EL (cell line): ENCODE data around the gene PGBD1.
A peak's percentile ranks its signal among the peaks of the same experiment; 100 is the strongest.

Experiments
- DNase-seq: peaks from one replicate; pipeline ENCODE4 v3.0.0-alpha.2; 2016

Gene PGBD1

DNA sequence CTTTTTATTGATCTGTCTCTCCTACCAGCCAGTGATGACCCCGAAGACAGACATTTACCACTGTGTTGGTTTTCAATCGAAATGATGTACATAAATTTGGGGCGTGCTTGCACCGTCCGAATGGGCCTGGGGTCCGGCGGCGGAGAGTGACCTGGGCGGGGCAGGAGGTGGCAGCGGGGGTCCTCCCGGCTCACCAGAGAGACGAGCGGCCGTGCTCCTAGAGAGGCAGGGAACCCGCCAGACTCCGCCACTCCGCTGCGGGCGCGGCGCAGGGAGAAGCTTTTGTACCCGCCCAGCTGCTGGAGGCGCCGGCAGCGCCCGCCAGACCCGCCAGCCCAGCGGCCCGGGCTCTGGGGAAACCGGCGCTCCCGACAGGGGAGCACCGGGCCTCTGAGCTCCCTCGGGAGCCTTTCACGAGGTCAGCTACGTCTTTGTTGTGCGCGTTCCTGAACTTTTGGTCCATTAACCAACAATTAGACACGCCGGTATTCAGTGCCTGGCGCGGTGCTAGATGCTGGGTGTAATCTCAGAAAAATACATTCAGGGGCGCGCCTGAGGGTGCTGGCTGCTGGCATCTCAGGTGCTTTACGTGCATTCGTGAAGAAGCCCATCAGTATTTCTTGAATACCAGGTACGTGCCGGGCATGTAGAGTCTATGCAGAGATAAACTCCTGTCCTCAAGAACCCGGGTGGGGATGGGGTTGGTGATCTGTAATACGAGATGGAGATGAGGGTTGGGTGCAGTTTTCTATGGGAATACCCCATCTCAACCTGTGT, at the start of gene PGBD1:
Gene PGBD1, plus strand, starts transcription at position 285 of the 777 bp plus-strand sequence. CDS start 2,242 bp downstream, outside the sequence.
- peak; percentile 75 for DNase-seq

- no peak for DNase-seq
Measured at GRCh38 chr6:28232785-28233184, 48.6 kb upstream of the PGBD1 start.

DNA sequence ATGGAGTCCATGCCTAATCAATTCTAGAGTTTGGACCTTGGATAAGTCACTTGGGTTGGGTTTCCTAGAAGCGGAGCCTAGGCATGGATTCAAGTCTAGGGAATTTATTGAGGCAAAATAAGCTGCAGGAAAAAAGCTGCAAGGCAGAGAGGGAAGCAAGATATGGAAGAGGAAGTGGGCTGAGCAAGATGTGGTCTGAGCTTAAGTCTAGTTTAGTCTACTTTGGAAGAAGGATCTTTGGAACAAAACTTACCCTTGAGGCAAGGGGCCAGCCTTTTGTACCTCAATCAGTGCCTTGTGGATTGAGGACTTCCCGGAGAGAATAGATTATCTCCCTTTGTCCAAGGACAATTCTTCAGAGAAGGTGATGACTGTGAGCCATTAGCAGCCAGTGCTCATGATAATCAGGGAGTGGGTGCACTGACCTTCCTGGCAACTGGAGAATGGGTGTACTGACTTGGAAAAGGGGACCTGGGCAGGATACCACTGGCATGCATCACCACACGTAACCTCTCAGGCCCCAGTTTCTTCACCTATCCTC, 45.4 kb upstream of the PGBD1 start:
- no peak for DNase-seq

DNA sequence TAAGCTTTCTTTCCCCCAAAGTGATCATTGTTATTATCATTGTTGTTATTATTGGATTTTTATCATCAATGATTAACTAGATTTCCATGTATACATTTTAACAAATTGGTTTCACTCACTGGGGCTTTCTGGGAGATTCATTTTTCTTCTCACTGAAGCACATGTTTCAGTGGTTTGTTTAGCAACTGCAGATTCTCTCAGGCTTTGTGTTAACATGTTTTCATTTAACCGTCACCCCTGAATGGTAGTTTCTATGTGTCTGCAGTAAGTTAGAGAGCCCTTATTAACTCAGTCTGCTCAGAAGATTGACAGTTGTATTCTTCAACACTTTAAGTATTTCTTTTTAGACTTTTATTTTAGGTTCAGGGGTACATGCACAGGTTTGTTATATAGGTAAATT, 41.7 kb upstream of the PGBD1 start:
- DNase-seq, result no peak

DNA sequence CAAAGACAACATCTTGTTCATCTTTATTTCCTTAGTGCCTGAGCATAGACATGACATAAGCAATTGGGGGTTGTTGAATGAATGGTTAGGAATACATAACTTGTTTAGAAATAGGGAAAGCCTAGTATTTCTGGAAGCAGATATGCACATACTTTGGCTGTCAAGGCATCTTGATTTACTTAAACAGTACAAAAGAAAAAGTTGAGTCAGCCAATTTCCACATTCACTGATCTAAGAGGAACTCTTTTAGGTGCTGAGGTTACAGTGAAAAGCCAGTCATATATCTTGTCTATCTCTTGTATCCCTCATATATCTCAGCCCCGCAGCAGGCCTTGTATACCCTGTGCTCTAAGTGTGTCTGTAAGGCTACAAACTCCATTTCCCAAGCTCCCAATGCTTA, 40.9 kb upstream of the PGBD1 start:
- DNase-seq, result no peak

DNA sequence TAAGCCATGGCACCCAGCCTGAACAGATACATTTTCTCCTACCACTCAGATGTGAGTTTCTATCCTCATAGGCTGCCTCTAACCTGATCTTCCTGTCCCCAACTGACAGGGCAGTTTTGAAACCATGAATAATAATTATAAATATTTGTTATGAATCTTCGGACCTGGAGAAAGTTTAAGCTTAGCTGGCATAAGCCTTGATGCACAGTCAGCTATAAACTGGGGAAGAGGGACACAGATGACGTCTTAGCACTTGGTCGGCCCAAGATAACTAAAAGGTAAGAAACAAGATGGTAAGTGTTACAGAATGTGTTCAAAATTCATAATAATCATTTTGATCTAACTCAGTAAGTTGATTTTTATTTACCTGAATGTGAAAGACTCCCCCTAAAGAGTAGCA, 37.4 kb upstream of the PGBD1 start:
- DNase-seq, result no peak

- DNase-seq, result no peak
Measured at GRCh38 chr6:28245206-28245941, 36.0 kb upstream of the PGBD1 start.

- no peak for DNase-seq
Measured at GRCh38 chr6:28248916-28249315, 32.5 kb upstream of the PGBD1 start.

DNA sequence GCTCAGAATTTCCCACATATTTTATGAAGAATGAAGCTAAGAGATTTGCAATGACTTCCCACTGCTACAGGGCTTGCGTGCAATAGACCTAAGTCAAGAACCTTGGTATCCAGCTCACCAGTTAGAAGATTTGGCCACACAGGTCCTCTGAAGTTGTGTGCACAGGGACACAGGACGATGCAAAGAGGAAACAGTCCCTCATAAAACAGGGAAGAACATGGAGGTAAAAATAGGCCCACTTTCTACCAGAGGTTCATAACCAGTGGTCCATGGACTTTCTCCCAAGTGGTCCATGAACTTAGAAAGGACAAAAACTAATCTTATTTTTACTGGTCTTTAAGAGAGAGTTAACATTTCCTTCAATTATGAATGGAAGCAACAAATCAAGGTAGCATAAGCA, 30.6 kb upstream of the PGBD1 start:
- no peak for DNase-seq

DNA sequence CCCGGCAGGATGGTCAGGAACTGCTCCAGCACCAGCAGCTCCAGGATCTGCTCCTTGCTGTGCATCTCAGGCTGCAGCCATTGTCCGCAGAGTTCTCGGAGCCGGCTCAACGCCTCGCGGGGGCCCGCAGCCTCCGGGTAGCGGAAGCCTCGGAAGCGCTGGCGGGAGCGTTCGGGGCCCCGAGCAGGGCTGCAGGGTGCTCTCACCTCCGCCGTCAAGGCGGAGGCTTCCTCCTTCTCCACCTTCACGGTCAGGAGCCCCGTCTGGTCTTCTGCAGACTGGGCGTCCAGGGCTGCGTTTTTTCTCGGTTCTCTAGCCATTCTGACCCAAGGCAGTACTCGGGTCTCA, 29.7 kb upstream of the PGBD1 start:
- peak; percentile 12 for DNase-seq

DNA sequence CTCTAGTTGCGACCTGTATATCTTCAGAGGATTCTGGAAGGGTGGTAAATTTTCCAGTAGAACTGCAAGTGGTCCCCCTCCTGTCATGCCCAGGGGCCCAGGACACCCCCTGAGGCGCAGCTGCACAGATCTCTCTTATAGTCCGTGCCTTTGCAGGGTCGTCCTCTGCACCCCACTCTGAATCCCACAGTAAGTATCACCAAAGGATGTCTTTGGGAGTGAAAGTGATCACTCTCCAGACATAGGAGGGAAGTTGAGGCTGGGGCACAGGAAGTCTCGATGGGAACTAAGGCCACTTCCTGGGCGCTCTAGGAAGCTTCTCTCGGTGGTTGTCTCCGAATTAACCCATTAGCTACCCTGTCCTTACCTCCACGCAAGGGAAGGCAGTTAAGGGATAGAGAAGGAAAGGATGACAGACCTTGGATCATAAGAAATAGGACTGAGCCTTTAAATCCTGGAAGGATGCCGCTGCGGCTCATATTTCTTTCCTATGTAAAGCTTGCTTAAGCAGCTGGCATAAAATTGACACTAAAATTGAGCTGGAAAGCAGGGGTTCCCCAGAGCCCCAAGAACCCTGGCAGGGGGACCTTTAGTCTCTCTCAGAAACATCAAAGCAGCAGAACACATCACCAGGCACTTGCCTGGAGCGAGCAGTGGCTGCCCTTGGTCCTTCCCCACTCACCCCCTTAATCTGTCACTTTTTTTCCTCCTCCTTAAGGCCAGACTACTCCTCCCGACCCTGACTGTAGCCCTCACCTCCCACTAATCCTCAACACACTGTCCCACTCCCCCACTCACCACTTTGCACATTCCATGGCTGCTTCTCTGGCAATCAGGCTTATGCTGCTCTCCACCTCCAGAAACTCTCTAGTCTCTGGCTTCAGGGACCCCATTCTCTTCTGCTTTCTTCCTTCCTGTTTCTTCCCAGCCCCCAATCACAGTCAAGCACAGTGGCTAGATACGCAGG, 29.1 kb upstream of the PGBD1 start, which contains the start of gene ZKSCAN4:
Gene ZKSCAN4, minus strand, starts transcription at position 261 of the 967 bp plus-strand sequence. CDS start 289 bp downstream, outside the sequence.
- peak; percentile 89 for DNase-seq

- no peak for DNase-seq
Measured at GRCh38 chr6:28254121-28254519, 27.3 kb upstream of the PGBD1 start.

DNA sequence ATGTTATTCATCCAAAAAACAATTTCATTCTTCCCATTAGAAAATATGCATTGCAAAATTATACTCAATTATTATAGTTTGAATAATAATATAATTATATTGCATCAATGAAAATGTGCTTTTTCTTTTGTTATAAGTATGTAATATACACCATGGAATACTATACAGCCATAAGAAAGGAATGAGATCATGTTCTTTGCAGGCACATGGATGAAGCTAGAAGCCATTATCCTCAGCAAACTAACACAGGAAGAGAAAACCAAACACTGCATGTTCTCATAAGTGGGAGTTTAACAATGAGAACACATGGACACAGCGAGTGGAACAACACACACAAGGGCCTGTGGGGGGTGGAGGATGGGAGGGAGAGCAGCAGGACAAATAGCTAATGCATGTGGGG, 24.3 kb upstream of the PGBD1 start:
- DNase-seq, result no peak

DNA sequence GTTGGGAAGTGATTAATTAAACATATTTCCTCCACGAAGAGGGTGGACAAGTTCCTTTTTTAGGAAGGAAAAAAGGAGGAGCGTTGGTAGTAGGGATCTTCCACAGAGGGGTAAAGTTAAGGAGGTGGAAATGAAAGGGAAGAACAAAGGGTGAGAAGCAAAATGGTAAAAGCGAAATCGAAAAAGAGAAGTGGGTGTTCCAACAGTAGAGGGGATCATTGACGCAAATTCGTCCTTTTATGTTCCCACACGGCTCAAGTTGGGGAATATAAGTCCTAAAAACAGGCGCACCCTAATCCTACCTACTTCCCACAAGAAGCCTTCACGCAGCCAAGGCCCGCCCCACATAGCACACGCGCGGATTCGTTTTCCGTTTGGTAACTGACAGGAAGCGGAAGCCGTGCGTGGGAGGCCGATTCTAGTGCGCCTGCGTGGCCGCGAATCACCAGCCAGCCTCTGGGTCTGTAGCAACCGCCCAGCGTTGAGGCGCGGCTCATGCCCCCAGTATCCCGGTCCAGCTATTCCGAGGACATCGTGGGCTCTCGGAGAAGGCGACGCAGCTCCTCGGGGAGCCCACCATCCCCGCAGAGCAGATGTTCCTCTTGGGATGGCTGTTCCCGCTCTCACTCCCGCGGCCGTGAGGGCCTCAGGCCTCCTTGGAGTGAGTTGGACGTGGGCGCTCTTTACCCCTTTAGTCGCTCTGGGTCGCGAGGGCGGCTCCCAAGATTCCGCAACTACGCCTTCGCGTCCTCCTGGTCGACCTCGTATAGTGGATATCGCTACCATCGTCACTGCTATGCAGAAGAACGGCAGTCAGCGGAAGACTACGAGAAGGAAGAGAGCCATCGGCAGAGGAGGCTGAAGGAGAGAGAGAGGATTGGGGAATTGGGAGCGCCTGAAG, 22.2 kb upstream of the PGBD1 start, which contains the start of gene NKAPL:
Gene NKAPL, plus strand, starts transcription at position 421 of the 901 bp plus-strand sequence. Its CDS starts 75 bp downstream, at position 496.
- DNase-seq, result peak; percentile 49

DNA sequence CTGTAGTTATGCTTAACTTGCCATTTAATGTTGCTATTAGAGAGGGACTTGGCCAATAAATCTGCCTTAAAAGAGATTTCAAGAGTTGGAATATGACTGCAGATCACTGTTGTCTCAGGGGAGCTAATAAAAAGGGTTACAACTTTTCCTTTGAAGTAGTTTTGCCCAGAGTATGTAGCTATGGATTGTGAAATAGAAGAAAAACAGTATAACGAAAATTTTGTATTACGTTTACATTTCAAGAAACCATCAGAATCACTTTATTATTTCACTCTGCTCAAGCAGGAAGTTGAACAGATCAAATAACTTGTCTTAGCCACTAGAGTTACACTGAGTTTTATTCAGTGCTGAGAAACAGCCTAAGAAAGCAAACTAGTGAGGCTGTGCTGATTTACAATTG, 17.4 kb upstream of the PGBD1 start:
- no peak for DNase-seq

DNA sequence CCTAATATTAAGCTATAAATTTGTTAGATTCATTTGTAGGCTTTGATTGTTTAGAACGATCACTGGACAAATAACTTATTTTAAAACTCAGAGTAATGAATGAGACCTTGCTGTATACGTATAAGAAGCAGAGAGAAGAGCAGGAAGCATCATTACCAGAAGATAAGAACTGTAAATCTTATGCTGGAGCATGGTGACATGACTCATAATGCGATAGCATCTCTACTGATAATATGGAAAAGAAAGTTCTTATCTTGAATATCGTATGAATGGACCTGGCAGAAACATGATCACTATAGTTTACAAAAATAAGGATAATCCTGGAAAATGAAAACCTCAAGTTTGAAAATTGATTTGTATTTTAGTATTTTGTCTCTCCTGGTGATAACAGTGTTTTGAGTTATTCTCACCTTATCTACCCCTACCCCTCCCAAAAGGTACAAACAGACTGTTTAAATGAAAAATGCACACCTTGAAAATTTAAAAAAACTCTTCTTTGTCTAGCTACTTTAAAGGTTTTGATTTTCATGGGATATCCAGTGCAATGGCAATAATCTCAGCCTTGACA, 16.5 kb upstream of the PGBD1 start:
- no peak for DNase-seq

GRCh38 chr6:28266563-28266961, 14.8 kb upstream of the PGBD1 start:
- no peak for DNase-seq

- DNase-seq, result peak; percentile 88
Measured at GRCh38 chr6:28266962-28267694, 14.2 kb upstream of the PGBD1 start, which contains the start of gene ZSCAN26. Gene ZSCAN26 (plus strand): TSS chr6:28267143. CDS start chr6:28271920, 4,777 bp downstream.

GRCh38 chr6:28267695-28268059, 13.7 kb upstream of the PGBD1 start:
- no peak for DNase-seq

GRCh38 chr6:28269492-28269891, 11.9 kb upstream of the PGBD1 start:
- peak; percentile 87 for DNase-seq
